HG02981 (cell line): ENCODE data around the gene CACNA2D2.
A peak's percentile ranks its signal among the peaks of the same experiment; 100 is the strongest.

Experiments used
- ATAC-seq: cut with Tn5 transposase; IDR thresholded peaks from one replicate; pipeline ENCODE4 v1.9.1; 2021; ENCODE audit warnings: mild to moderate bottlenecking, moderate library complexity; ENCODE audit not compliant: unreplicated experiment

Gene CACNA2D2

DNA sequence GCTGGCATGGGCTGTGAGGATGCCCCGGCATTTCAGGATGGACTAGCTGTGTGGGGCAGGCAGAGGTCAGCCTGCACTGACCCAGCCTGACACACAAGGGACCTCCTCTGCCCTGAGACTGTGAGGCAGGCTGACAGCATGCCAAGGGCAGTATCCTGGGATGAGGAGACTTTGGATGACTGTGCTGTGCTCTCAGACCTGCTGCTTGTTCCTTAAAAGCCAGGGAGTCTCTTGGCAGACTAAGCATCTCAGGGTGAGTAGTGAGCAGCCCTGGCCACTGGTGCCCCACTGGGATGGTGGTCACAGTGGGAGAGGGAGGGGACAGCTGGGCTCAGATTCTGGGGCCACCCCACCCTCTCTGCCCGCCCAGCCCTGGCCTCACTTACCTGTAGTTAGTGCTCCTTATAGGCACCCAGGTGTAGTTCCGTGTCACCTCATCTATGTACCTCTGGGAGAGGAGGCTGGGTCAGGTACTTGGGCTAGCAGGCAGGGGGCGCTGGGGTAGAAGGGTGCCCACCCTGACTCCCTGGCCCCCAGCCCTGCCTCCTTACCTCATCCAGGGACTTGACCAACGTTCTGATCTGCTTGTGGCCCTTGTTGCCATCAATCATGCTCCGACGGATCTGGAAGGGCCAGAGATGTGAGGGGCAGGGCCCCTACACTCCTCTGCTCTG is 128.0 kb downstream of the CACNA2D2 start:
- ATAC-seq: no peak

DNA sequence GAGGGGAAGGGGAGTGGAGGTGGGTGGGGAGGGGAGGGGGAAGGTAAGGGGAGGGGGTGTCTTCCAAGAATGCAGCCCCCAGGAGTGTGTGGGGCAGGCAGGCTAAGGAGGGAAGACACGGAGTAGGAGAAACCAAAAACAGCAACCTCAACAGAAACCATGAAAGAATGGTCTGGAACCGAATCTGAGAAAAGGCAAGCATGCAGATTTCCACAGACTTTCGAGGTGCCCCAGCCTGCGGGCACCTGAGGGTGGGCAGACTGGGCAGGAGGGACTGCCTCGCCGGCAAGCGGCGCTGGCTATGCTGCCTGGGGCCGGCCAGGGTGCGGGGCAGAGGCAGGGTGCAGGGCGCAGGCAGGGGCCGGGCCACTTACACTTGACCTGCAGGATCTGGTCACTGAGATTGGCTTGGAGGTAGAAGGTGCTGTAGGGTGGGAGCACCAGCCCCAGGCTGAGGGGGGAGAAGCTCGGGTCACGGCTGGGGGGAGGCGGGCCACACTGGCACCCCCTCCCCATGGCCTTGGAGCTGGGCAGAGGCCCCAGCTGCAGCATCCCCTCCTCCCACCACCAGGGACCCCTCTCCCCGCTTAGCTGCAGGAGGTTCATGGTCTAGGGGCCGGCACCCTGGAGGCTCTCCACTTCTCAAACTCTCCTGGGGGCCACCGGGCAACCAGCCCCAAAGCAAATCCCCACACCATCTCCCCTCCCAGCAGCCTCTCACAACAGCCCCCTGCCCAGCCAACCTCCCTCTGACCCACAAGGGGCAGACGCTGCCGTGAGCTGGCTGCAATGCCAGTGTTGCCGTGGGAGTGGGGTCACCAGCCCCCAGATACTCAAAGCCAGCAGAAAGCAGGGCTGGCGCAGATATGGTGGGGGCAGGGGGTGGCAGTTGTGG is 128.8 kb downstream of the CACNA2D2 start:
- ATAC-seq: no peak

DNA sequence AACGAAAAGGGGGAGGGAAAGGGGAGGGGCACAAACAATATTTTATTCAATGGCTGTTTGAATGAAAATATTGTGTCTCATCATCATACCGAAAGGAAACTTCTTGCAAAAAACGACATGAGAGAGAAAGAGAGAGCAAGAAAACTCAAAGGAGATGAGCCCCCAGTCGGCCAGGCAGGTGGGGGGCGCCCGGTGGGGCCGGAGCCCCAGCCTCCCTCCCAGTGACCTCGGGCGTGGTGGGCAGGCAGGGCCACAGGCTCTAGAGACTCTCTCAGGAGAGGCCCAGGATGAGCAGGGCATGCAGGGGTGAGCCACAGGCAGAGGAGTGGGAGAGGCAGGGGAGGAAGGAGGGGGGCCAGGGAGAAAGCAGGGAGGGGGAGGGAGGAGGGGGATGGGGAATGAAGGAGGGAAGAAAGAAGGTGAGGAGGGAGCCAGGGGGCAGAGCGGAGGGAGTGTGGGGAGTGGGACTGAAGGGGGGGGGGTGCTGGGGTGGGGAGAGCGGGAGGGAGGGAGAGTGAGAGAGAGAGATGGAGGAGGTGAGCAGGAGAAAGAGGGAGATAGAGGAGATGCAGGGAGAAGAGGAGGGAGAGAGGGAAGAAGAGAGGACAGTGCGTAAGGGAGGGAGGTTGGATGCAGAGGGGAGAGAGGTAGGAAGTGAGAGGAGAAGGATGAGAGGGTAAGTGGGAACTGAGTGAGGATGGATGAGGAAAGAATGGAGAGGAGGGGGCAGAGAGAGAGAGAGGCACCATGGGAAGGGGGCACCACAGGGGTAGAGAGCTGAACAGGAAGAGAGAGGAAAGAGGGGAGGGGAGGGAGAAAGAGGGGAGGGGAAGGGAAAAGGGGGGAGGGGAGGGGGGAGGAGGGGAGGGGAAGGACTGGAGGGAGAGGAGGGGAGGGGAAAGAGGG is 130.0 kb downstream of the CACNA2D2 start:
- ATAC-seq: no peak

DNA sequence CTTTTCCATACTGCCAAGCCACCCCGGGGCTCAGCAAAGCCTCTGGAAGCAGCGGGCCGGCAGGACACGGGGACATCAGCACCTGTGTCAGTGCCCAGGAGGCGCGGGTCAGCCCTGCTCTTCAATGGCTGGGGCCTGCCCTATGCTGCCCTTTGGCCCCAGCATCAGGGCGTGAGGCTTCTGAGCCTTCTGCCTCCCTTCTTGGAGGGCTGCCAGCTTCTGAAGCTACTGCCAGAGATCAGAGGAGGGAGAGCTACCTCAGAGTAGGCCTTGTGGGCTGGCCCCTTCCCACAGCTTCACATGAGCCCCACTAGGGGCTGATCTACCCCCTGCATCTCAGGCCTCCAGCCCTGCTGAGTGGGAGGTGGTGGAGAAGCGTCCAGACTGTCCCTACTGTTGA is 131.1 kb downstream of the CACNA2D2 start:
- no peak for ATAC-seq

DNA sequence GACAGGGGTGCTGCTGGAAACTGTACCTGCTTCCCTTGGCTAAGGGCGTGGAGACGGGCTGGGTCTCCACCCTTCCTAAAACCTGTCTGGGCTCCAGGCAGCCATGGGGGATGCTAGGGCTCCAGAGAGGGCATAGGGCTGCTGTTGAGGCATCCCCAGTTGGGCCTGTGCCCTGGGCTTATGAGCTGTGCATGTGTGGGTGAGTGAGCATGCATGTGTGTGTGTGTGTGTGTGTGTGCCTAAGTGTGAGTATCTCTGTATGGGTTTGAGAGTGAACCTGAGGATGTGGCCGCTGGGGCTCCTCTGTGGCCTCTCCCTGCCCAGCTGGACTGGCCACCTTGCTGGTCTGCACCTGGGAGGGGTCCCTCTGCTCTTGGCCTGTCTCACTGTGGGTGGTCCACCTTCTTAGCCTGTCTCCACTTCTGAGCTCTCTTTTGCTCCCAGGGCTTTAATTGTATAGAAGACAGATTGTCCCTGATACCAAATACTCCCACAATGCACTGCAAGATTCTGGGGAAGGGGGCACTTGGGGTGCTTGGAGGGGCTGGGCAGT is 132.2 kb downstream of the CACNA2D2 start:
- no peak for ATAC-seq

DNA sequence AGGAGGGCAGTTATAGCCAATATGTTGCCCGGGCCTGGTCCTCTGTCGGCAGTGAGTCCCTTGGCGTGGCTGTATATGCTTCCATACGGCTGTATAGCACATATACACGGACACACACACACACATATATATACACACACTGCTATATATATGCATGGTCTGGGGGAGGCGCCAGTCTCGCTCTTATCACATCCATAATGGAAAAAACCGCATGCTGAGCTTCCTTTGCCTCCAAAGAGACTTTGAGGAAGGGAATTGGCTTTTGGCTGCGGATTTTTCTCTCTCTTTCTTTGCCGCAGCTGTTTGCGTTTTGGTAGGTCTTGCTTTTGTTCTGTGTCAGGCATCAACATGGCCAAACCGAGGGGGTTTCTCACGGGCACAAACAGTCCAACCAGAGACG is 132.8 kb downstream of the CACNA2D2 start:
- no peak for ATAC-seq

DNA sequence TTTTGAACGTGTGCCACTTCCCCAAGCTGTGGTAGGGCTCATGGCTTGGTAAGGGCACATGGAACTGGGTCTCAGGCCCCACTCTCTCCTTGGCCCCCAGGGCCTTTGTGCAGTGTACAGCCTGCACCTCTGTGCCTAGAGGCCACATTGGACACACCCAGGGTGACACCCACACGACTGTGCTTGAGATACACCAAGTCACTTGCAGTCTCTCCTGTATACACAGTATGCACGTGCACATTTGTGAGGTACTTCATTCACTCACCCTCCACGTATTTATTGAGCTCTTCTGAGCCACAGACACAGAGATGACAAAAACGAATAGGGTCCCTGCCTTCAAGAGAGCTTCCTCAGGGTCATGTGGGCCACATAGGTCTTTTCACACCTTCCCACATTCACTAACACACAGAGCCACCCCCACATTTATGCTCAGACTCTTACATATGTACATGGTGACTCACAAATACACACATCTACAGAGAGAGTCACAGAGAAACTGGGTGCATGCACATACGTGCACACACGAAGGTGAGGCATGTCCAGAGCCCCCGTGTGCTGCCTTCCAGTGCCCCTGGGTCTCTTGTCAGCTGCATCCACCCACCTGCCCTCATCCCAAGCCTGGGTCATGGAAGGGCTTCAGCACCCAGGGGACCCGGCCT is 134.3 kb downstream of the CACNA2D2 start:
- no peak for ATAC-seq

DNA sequence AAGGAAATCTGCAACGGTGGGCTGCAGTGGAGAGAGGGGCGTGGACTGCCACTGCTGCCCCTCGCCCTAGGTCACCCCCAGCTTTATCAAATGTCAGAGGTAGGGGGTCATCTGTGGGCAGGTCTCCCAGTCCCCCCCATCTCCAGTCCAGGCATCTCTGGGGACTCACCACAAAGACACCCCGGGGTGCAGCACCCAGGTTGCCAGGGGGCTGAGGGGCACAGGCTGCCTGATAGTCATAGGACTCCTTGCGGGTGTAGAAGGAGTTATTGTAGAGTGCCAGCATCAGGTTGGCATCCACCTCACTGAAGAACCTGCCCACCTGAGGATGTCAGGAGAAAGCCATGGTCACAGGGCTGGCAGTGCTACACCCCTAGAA is 137.6 kb downstream of the CACNA2D2 start:
- no peak for ATAC-seq

DNA sequence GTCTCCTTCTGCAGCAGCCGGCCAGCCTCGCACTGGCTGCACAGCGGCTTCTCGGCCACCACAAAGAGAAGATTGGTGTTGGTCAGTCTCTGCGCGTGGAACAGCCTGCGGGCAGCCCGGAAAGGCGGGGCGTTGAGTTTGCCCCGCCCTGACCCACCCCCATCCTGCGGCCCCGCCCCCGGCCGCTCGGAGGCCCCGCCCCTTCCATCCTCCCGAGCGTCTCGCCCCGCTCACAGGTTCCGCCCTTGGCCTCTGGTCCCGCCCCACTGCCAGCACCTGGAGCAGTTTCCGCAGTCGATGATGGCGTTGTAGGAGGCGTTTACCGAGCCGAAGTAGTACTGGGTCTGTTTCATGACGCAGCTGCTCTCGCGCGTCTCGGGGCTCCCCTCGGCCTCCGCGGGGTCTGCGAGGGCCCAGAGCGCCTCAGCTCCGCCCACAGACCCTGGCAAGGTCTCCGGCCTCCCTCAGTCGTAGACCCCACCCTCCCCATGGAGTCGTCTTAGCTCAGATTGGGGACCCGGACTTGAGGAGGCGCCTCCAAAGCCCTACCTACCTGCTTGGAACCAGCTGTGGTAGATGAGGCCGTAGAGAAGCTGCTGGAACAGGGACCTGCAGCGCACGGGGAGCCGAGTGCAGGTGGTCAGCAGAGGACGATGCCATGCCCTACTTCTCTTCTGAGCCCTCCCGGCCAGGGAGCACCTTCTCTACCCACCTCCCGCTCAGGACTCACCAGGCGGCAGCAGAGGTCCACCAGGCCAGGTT is 138.2 kb downstream of the CACNA2D2 start:
- peak; percentile 89 for ATAC-seq

DNA sequence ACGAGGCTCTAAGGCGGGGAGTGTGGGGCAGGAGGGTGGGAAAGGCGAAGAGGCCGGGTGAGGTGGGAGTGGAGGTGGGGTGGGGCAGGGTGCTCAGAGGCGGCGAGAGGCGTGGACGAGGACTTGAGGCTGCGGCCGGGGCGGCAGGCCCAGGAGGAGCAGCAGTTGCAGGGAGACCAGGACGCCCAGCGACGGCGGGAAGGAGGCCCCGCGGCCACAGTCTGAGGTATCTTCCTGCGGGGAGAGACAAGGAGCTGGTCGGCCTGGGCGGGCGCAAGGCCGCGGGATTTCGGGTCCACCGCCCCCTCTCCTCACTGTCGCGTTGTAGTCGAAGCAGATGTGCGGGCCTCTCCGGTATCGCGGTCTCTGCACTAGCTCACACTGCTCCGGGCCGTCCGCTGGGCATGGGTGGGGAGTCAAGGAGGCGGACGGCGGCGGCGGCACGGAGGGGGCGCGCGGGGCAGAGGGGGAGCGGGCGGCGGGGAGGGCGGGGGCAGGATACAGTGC is 138.8 kb downstream of the CACNA2D2 start:
- no peak for ATAC-seq

DNA sequence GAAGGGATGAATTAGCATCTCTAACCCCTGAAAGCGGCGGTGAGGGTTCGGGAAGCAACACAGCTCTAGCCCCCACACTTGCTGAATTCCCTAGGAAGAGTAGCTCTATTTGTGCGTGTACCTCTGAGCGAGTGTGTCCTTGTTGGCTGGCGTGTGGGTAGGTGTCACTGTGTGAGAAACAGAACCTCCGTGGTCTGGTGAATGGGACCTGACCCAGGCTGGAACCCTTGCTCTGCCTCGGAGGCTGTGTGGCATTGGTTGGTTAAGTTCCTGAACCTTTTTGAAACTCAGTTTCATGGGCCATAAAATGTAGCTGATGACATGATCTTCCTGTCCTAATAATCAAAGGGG is 143.7 kb downstream of the CACNA2D2 start:
- ATAC-seq: no peak

DNA sequence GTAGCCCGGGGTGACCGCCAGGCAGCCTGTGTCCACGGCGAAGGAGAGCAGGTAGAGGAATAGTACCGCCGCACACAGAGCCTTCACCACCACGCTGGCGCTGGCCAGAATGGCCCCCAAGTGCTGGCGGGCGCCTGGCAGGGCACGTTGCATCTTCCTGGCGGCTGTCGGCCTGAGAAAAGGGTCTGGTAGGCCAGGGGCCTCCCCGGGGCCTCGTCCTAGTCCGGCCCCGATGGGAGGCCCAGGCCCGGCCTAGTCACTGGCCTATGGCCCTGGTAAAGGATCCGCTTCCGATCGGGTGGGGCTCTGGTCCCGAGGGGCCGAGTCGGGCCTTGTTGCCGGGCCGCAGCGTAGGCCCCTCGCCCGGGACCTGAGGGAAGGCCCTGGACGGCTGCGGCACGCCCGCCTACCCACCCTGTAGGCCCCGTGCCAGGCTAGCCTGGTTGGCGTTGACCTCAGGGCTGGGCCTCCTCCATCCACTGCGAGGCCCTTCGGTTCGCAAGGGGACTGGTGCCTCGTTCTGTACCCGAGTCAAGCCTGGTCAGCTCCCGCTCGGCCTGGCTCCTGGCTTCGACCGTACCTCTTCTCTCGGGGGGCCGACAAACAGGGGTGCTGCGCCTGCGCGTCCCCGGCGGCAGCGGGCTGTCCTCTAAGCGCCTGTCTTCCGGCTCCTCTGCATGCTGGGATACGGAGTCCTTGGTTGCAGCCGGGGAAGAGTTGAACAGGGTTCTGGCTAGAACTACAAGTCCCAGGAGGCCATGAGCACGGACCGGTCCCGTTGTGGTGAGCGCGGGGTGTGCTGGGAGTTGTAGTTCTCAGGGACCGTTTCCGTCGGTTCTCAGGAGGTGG is 144.3 kb downstream of the CACNA2D2 start, which contains the start of gene TMEM115:
Gene TMEM115 (minus strand): TSS at position 611 of the 849 bp plus-strand sequence. CDS start 458 bp downstream, at position 153.
- peak; percentile 100 for ATAC-seq

DNA sequence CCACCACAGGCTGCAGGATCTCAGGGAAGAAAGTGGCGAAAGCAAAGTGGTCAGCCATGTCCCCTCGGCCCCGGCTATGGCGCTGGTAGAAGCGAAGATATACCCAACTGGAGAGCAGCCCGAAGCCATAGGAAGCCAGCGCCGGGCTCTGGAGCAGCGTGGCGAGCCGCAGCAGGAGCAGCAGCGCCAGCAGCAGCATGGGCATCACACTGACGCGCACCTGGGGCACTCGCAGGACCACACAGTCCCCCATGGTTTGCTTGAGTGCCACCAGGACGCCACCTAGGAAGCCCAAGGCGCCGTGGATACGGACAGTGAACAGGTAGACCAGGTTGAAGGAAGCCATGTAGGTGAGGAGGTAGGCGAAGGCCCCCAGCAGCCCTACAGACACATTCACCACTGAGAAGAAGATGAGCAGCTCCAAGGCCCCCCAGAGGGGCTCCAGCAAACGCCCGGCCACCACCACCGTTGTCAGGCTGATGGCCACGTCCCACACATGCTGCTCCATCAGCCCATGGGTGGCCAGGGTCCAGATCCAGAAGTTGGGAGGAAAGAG is 145.0 kb downstream of the CACNA2D2 start:
- ATAC-seq: no peak

DNA sequence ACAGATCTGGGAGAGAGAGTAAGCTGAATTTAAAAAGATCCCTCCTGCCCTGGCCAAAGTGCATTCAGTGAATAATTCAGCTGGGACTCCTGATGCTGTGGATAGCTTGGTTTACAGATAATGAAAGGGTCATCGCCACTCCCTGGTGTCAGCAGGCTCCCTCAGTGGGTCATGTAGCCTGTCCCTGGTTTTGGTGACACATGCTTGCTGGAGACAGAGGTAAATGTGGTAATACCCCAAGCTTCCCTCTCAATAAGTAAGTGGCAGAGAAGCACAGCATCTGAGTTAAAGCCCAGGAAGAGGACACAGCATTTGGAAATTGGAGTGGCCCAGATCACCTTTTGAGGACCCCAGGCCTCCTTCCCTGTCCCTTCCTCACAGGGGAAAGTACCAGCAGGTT is 146.0 kb downstream of the CACNA2D2 start:
- no peak for ATAC-seq

DNA sequence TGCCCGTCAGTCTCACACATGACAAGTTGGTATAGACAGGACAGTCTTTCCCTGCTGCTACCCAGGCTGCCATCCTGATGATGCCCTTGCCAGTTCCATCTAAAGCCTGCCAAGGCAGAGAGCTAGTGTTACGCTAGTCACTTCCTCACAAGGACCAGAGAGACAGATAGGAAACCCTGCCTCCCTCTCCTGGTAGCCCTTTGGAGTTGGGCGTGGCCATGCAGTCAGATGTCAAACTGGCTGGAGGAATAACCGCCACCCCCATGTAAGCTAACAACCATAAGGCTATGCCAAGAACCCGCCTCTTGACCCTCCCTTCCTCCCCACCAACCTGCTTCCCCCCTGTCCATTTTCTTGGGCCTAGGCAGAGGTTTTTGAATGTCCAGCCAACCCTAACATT is 146.9 kb downstream of the CACNA2D2 start:
- ATAC-seq: no peak

DNA sequence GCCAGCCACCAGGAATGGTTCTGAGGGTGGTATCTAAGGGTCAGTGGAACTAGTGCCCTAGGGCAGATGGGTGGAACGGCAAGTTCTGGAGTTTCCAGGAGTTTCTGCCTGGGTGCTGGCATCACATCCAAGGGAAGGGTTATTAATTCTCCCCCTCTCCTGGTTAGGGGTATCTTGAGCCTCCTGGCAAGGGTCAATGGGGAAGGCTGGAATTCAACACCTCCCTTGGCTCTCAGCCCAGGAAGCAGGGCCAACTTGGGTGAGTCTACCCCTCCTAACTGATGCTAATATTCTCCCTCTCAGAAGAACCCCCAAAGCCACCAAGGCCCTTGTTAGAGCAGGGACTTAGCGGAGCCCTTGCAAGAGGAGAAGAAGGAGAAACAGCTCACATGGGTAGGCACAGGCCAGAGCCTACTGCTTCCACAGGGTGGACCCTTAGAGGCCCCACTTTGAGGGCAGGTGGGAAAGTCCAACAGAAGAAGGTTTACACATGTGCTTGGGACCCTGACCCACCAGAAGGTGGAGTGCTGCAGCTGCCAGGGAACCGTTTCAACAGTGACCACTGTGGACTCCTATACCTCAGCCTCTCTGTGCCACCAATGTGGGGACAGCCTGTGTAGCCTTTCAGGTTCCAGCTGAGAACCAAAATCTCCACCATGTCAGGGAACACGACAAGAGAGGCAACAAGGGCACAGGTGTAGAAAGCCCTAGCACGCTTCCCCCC is 147.4 kb downstream of the CACNA2D2 start:
- no peak for ATAC-seq

DNA sequence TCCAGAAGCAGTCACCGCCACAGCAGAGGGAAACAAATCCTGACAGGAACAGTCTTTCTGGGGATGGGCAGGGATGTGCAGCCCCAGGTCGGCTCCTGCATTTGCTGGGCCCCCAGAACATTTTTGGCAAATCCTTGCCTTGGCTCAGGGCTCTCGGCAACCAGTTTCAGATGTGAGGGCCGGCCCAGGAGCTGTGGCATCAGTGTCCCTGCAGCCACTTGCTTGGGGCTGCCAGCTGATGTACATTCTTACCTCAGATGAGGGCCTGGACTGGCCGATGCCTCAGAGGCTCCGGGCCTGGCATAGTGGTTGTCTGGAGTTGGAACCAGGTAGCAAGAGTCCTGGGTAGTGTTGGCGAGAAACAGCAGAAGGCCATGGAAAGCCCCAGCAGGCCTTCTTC is 148.6 kb downstream of the CACNA2D2 start:
- no peak for ATAC-seq
